K562 (cell line): Measurements from ENCODE around the gene FUCA1. TPM values are rescaled to one million over a fixed set of nuclear protein-coding genes. Genes with fewer than 3 reads are reported as not detected.

ENCODE experiments used
- CGGBP1 ChIP-seq: fragments of 250-450 bp; sonication (Bioruptor Pico); IDR thresholded peaks from 2 replicates; pipeline ENCODE4 v1.9.0; 2021; ENCODE audit warnings: mild to moderate bottlenecking
- CHD7 ChIP-seq: fragments of 200-600 bp; sonication (generic); IDR thresholded peaks from one replicate; pipeline ENCODE4 v1.6.1; 2012; ENCODE audit warnings: mild to moderate bottlenecking, low read depth, low read length, inconsistent platforms
- CTBP1 ChIP-seq: fragments of 450-650 bp; IDR thresholded peaks from 2 replicates; pipeline ENCODE4 v1.6.1; 2016; ENCODE audit warnings: borderline replicate concordance
- CTCFL ChIP-seq: IDR thresholded peaks from 2 replicates; pipeline ENCODE4 v1.6.1; 2011; ENCODE audit warnings: borderline replicate concordance, low read depth, mild to moderate bottlenecking, moderate library complexity, low read length; ENCODE audit not compliant: insufficient read depth, poor library complexity, severe bottlenecking
- FOXJ2 ChIP-seq: fragments of 200-800 bp; sonication (Bioruptor generic); IDR thresholded peaks from 2 replicates; pipeline ENCODE4 v1.6.1; 2016; ENCODE audit warnings: missing genetic modification characterization, missing compliant biosample characterization
- MXI1 ChIP-seq: IDR thresholded peaks from 2 replicates; pipeline ENCODE4 v1.6.1; 2011; ENCODE audit warnings: low read depth, mild to moderate bottlenecking, improper control_type of control experiment, low read length
- SAP30 ChIP-seq: fragments of 200-600 bp; sonication (generic); IDR thresholded peaks from 2 replicates; pipeline ENCODE4 v1.6.1; 2012; ENCODE audit warnings: borderline replicate concordance, low read depth, mild to moderate bottlenecking, moderate library complexity, low read length, control low read depth, inconsistent platforms; ENCODE audit not compliant: insufficient read depth, poor library complexity, severe bottlenecking
- SFPQ ChIP-seq: fragments of 200-400 bp; formaldehyde crosslinking; IDR thresholded peaks from 2 replicates; pipeline ENCODE4 v1.6.1; 2017; ENCODE audit warnings: mild to moderate bottlenecking, low read depth, low read length, moderate library complexity
- SMARCE1 ChIP-seq: fragments of 450-650 bp; IDR thresholded peaks from 2 replicates; pipeline ENCODE4 v1.7.1; 2016; ENCODE audit warnings: mild to moderate bottlenecking
- polyA plus RNA-seq, 8 experiments: library from polyadenylated mRNA; depleted of rRNA in 4 of 8; stranded (reverse) in 5 of 8; unstranded in 3 of 8; fragments of >200 nt; fragmentation: Nextera tagmentation in 2 of 8; fragmentation: Illumina TruSeq in 1 of 8; extraction: Ambion mirVana in 2 of 8; extraction: Trizol in 1 of 8; gene quantifications; 2 replicates each; pipeline versions ENCODE4 v1.2.1 to v1.2.3, GENCODE V29; 2011 to 2014; ENCODE audit warnings: inconsistent platforms in 1 of 8, missing spikeins in 1 of 8
- total RNA-seq, 7 experiments: library from RNA; depleted of rRNA in 6 of 7; stranded (reverse); fragments of >200 nt in 6 of 7; fragmentation: Illumina TruSeq in 2 of 7; extraction: Trizol in 2 of 7; gene quantifications; 2 replicates each; pipeline versions ENCODE4 v1.2.1 to v1.2.3, GENCODE V29; 2011 to 2021; ENCODE audit warnings: low replicate concordance in 1 of 7

The FUCA1 gene
- total and polyA plus RNA-seq, 9 of the 15 experiments (the other 6 are each of a cell fraction or from before 2014, with no cell fraction given): 7.0 to 20.5 (median 13.5) TPM

GRCh38 chr1:23810818-23811540, 57.1 kb downstream of the FUCA1 start (continued):
- TF ChIP-seq CTCFL (peak; percentile 9), CGGBP1 (CRISPR knock-in tag) (no peak), SMARCE1 (peak; percentile 68; the same call in 1 of the 2 replicates), CHD7 (no peak), MXI1 (no peak), CTBP1 (peak; percentile 79), FOXJ2 (tag) (no peak), SAP30 (no peak), SFPQ (no peak)
